GM20000 (cell line): ENCODE data around the gene AGT.
"Not testable (repeated sequence)": the region's sequence is repeated elsewhere in the genome, so short reads cannot be mapped to it uniquely, and the experiment has no call there.

Experiments
- DNase-seq: peaks from one replicate; pipeline ENCODE4 v3.0.0; 2012; ENCODE audit warnings: low spot score
- TF ChIP-seq, protein P1 (sequence below): IDR thresholded peaks from 2 replicates; pipeline ENCODE4 v1.5.1; 2012; ENCODE audit warnings: mild to moderate bottlenecking, control low read depth; ENCODE audit errors: extremely low read depth, missing control alignments

The AGT gene

DNA sequence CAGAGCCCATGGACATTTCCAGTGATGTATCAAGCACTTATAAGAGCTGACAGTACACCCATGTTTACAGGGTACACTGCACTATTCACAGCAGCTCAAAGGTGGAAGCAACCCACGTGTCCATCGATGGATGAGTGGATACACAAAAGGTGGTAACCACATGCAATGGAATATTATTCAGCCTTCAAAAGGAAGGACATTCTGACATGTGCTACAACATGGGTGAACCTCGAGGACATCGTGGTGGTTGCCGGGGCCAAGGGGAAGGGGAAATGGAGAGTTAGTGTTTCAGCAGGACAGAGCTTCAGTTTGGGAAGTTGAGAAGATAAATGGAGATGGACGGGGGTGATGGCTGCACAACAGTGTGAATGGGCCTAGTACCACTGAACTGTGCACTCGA is 9.1 kb downstream of the AGT start:
- TF ChIP-seq, protein P1, sequence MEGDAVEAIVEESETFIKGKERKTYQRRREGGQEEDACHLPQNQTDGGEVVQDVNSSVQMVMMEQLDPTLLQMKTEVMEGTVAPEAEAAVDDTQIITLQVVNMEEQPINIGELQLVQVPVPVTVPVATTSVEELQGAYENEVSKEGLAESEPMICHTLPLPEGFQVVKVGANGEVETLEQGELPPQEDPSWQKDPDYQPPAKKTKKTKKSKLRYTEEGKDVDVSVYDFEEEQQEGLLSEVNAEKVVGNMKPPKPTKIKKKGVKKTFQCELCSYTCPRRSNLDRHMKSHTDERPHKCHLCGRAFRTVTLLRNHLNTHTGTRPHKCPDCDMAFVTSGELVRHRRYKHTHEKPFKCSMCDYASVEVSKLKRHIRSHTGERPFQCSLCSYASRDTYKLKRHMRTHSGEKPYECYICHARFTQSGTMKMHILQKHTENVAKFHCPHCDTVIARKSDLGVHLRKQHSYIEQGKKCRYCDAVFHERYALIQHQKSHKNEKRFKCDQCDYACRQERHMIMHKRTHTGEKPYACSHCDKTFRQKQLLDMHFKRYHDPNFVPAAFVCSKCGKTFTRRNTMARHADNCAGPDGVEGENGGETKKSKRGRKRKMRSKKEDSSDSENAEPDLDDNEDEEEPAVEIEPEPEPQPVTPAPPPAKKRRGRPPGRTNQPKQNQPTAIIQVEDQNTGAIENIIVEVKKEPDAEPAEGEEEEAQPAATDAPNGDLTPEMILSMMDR, result no peak
- no peak for DNase-seq

DNA sequence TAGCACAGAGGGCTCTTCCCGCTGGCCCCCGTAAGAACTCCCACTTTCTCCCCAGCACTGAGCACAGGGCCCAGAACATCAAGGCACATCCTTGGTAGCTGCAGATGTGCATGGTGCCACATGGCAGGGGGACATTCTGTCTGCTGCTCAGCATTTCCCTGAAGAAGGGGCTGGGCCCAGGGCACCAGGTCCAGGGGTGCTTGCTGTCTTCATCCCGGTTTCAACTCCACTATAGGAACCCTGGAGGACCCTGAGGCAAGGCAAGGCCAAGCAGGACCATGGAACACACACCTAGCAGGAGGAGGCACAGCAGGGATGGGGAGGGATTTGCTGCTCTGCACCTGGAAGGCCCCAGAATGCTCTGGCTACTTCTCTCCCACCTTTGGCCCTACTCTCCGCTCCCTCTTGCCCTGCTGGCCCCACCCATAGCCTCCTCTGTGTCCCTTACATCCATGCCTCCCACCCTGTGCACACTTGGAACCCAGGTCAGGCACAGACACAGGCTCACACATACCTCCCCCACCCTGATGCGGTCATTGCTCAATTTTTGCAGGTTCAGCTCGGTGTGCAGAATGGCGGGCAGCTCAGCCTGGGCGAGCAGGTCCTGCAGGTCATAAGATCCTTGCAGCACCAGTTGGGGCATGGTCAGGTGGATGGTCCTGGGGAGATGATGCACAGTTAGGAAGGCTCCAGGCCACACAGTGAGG is 10.1 kb downstream of the AGT start:
- TF ChIP-seq, protein P1, result no peak
- DNase-seq, result no peak

DNA sequence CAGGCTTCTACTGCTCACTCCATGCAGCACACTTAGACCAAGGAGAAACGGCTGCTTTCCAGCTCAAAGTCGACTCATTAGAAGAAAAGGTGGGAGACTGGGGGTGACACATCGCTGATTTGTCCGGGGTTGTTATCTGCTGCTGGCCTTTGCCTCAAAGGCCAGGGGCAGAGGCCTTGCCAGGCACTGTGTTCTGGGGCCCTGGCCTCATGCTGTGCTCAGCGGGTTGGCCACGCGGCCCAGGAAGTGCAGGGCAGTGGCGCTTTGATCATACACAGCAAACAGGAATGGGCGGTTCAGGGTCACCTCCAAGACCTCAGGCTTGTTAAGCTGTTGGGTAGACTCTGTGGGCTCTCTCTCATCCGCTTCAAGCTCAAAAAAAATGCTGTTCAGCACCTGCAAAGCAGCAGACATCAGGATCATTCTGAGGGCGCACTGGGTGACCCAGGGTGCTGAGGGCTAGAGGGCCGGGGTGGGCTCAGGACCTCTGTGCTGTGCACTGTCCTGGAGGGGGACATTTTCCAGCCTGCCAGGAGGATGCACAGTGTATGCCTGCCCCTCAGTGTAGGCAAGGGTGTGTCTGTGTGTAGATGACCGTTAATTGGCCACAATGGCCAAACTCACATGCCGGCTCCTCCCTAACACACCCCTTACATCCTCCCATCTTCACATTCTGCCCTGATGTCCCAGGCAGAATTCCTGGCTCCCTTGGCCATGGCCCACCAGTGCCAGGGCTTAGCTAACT is 10.8 kb downstream of the AGT start:
- DNase-seq, result no peak
- TF ChIP-seq, protein P1, result no peak

DNA sequence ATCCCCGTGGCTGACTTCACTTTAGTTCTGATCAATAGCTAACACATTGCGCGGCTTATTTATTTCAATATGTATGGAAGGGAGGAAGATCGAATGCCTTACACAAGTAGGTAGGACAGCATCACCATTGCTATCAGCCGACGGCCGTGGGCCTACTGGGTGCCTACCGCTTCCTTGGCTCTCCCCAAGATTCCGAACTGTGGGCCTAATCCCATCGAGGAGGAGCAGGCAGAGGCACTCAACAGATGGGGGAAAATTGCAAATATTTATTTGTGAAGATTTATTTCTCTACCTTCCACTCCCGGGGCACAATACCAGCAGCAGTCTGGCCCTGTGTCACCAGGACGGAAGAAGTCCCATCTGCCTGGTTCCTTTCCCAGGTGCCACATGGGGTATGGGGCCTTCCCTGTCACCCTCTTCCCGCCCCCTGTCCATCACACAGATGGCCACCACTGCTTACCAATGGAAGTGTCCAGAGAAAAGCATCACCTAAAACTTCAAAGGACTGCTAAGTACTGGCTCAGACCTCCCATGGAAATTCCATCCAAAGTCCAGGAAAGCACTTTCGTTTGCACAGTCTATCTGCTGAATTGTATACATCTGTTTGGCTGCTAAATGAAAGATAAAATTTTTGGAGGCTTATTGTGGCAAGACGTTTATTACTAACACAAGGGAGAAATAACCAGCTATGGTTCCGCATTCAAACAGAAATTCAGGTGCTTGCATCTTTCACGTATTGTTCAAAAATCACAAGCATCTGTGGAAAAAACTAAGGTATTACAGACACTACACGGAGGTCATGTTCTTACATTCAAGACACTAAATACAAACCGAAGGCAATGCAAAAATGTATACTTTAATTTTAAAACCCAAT is 11.8 kb downstream of the AGT start:
- DNase-seq, result no peak
- TF ChIP-seq, protein P1, result no peak

DNA sequence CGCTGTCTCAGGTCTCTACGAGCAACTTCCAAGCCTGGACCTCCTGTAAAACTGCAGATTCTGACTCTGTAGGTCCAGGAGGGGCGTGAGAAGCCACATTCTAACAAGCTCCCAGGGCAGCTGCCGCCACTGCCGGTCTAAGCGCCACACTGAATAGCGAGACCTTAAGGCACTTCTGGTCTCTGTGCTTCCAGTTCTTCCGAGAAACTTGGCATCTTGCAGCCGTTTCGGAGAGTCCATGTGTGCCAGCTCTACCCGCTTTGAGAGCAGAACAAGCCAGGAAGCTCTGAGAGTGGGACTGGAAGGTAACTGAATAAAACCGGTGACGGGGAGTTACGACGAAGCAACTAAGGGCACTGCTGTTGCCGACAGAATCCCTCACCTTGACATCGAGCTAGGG is 12.5 kb downstream of the AGT start:
- TF ChIP-seq, protein P1, result no peak
- DNase-seq, result no peak

DNA sequence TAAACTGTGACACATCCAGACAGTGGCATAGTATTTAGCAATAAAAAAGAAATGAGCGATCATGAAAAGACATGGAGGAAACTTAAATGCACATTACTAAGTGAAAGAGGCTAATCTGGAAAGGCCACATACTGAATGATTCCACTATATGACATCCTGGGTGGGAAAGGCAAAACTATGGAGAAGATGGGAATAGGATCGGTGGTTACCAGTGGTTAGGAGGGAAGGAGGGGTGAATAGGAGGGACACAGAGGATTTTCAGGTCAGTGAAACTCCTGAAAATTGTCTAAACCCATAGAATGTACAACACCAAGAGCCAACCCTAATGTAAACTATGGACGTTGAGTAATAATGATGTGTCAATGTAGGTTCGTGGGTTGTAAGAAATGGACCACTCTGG is 13.8 kb downstream of the AGT start:
- DNase-seq, result no peak
- TF ChIP-seq, protein P1, result no peak

DNA sequence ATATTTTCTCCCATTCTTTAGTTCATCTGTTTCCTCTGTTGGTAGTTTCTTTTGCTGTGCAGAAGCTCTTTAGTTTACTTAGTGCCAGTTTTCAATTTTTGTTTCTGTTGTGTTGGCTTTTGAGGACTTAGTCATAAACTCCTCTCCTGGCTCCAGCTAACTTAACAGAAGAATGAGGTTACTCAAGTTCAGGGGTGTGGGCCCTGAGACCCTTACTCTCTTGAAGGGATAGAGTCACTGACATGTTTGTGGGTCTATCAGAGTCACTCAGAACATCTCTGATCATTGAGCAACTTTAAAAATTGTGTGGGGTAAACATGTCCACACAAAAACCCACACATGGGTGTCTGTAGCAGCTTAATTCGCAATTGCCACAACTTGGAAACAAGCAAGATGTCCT is 14.2 kb downstream of the AGT start:
- no peak for DNase-seq
- TF ChIP-seq, protein P1, result no peak

DNA sequence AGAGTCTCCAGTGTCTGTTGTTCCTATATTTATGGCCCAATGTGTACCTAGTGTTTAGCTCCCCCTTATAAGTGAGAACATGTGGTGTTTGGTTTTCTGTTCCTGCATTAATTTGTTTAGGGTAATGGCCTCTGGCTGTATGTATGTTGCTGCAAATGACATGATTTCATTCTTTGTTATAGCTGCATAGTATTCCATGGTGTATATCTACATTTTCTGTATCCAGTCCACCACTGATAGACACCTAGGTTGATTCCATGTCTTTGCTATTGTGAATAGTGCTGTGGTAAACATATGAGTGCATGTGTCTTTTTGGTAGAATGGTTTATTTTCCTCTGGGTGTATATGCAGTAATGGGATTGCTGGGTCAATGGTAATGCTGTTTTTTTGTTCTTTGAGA is 15.0 kb downstream of the AGT start:
- DNase-seq, result not testable (repeated sequence)
